GM20431 (cell line): ENCODE results near the gene SERGEF.

Experiments used
- in situ Hi-C: fragments of 300-500 bp; cut with MseI, MboI; formaldehyde crosslinking; loops from one replicate; pipeline ENCODE4 v1.15.0; 2020; ENCODE audit warnings: low sequenced_read_pairs; ENCODE audit not compliant: unreplicated experiment

Gene SERGEF

GRCh38 chr11:17798716-17799115 lies 214.1 kb downstream of the SERGEF start:
- in situ Hi-C loops = no loop called here

DNA sequence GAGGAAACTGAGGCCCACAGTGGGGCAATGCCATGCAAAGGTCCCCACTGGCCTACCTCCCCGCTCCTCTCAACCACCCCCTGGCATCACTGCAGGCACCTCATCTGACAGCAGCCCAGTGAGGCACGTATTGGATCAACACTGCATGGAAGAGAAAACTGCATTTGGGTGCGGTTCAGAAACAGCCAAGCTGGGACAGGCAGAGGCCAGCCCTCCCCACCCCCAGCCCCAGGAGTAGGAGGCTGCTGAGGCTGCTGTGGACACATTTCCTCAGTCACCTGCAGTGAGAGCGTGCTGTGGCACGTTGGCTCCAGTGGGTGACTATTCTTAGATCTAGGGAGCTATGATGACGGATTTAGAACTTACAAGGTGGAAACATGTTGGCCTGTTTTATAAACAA lies 214.6 kb downstream of the SERGEF start:
- in situ Hi-C loops = no loop called here

- in situ Hi-C loops = no loop called here
These were observed 216.7 kb downstream of the SERGEF start for GRCh38 chr11:17796154-17796553.

DNA sequence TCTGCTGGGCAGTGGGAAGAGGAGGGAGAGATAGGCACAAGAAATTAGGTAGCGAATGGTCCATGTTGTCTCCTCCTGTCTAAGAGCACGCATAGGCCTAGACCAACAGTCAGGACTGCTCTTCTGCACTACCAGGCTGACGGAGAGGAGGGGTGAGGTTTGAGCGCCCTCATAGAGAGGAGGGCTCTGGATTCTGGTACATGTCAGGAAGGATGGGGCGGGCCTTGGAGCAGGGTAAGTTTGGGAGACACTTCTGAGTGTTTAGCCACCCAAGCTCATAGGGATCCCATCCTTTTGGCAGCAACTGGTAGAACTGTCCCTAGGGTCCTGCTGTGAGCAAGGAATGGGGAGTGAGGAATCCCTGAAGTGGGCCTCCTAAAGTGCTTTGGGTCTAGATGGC lies 217.9 kb downstream of the SERGEF start:
- in situ Hi-C loops = no loop called here

DNA sequence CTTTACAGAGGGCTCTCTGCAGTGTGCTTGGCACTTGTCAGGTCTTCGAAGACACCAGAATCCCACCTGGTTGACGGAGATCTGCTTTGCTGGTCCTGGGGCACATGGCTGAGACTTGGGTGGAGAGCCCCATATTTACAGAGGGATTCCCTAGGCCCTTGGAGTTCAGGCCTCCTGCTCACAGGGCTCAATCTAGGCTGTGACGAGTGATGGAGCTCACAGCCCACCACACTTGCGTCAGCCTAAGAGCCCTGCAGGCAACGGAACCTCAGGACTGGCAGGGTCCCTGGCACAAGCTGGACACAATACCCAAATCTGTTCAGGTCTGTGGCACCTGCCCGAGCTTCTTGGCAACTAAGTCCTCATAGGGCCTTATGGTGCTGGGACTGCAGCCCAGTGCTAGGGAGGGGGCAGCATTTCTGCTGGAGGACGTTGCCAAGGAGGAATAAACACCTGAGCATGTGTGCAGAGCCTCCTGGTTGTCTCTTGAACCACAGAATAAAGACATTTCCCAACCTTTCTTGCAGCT lies 219.1 kb downstream of the SERGEF start:
- in situ Hi-C loops = no loop called here

GRCh38 chr11:17792161-17792560 lies 220.7 kb downstream of the SERGEF start:
- in situ Hi-C loops = no loop called here

- in situ Hi-C loops = no loop called here
These were observed 221.7 kb downstream of the SERGEF start for GRCh38 chr11:17791144-17791543.

DNA sequence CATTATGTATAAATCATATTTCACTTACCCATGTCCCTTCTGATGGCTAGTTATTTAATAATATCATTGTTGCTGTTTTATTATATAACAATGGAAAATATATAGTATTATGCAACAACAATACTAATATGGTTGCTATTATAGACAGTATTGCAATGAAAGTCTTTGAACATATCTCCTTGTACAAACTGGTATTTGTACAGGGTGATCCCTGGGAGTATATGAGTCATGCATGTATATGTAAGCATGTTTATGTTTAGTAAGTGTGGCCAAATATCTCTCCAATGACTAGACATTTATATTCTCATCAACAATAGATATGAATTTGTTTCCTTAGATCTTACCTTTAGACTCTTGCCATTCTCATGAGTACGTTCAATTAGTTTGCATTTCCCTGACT lies 222.4 kb downstream of the SERGEF start:
- in situ Hi-C loops = no loop called here

DNA sequence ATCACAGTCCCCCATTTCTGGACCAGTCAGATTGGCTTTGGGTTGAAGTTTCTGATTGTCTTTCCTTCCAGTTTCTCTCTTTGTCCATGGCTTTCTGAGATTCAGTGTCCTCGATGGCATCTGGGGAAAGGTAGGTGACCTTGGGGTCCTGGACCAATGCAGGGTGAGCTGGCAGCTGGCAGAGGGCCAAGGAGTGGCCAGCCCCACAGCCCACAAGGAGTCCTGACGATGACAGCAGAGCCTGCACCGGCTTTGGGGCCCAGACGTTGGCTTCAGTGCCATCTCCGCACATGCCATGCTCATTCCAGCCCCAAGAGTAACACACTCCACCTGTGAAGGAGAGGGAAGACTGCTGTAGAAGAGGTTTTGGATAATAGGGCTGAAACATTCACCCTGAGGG lies 224.8 kb downstream of the SERGEF start:
- in situ Hi-C loops = no loop called here

DNA sequence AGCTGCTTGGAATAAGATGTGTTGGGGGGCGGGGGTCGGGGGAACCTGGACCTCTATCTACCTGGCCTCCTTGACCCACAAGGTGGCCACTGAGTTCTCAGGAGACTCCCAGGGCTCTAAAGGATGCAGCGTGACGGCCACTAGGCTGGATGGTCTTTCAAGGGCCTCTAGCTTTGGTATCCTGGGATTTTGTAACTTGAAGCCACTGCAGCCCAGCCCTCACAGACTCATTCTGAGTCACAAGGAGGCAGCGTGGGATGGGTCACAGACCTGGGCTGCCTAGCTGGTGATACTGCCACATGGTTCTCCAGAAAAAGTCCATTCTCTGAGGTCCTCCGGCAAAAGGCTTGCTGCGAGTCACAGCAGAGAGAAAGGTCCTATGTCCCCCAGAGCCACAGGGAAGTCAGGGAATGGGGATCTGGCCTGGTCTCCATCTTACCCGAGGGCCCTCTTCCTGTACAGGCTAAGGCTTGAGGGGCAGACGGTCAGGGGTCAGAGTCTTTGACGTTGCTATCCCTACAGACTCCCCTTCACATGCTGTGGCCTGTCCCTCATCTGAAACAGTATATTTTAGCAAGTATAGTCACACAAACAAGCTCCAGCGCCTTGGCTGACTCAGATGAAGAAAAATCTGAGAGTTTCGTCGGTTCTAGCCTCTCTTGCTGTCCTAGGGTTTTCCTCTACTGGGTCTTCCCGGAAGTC lies 225.9 kb downstream of the SERGEF start:
- in situ Hi-C loops = no loop called here

GRCh38 chr11:17783878-17784277 lies 229.0 kb downstream of the SERGEF start:
- in situ Hi-C loops = no loop called here

GRCh38 chr11:17782603-17783337 lies 230.1 kb downstream of the SERGEF start:
- in situ Hi-C loops = no loop called here

DNA sequence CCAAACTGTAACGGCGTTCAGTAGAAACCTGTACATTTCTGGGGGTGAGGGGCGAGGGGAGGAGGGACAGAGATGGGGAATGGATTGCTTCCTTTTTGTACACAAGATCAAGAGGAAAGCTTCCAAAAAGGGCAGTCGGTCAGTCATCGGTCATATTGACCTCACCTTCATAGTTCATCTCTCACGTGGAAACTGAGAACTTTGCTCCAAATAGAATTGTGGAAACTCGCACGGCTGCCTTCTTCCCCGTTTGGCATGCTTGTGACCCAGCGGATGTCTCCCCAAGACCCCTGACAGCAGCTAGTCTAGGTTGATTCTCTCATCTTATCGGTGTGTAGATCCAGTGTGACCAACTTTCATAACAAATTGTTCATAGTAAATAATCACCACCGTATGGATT lies 230.7 kb downstream of the SERGEF start:
- in situ Hi-C loops = no loop called here

- in situ Hi-C loops = no loop called here
These were observed 231.2 kb downstream of the SERGEF start for GRCh38 chr11:17781626-17782025.

DNA sequence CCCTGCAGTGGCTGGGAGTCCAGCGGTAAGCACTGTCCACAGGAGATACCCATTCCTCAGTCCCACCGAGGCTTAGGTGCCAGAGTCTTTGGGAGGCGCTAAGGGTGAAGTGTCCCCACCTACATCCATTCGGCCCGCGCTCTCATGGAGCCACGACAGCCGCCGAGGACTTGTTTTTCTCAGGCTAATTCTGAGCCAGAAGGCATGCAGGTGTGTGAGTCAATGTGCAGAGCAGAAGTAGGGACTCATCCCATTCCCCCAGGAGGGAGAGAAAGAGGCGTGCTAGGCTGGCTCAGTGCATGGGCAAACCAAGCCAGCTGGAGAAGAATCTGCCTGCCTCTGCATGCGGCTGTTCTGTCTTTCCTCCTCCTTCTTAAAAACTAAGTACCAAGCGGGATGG lies 231.6 kb downstream of the SERGEF start:
- in situ Hi-C loops = no loop called here

- in situ Hi-C loops = no loop called here
These were observed 232.2 kb downstream of the SERGEF start for GRCh38 chr11:17780668-17781067.

DNA sequence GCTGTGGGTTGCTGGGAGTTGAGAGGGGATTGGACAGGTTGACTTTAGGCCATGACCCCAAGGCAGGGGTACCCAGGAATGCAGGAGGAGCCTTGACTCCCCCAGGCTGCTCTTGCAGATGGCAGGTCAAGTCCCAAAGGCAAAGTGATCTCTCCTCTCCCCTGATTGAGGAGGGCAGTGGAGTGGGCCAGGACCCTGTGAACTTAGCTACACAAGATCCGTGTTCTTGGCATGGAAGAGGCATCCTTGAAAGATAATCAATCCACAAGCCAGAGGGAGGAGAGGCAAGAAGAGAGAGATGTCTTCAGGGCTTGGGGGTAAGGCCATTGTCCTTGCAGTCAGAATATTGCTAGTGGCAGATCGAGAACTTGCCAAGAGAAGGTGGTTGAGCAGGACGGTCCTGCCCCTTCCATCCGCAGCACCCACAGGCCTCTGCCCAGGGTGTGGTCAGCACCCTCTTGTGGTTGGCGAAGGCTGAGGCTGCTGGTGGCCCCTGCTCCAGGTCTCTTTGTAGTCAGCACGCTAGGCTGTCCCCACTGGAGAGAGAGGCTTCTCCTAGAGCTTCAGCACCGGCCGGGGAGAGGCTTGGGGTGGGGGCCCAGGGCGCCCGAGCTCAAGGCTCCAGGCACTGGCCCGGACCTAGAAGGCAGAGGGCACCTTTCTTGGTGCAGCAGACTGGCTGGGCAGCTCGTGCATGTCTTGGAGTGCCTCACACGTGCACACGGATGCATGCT lies 232.8 kb downstream of the SERGEF start:
- in situ Hi-C loops = no loop called here

DNA sequence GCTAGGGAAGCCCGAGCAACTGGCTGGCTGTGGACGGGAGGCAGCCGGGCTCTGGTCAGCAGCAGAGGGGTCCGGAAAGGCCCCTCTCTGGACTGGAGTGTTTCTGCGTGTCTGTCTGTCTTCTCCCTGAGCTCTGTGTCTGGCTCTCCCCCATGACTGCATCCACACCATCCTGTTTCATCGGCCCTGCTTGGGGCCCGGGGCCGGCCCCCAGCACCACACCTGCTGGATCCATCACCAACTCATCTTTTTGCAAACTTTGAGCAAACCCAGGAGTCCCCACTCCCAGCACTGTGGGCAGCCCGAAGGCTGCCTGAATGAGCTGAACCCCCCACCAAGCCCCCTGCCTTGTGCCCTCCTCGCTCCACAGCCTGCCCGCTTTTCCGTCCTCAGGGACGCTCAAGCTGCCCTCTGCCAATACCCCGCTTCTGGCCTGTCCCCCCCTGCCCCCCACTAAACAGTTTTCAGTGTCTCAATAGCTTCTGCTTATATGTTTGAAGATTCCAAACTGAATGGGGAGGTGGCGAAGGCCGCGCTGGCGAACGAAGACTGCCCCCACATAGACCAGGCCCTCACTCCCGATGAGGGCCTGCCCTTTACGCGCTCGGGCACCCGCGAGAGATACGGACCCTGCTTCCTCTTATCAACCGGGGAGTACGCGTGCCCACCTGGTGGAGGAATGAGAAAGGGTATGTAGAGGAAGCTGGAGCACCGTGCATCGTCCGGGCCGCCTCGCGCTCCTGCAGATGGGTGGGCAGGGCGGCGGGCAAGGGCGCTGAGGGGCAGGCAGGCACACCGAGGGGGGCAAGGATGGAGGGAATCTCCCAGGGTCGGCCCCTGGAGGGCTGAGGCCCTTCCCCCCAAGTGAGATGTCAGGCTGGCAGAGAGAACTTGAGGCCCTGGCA lies 233.6 kb downstream of the SERGEF start:
- in situ Hi-C loops = no loop called here

GRCh38 chr11:17778352-17778751 lies 234.5 kb downstream of the SERGEF start:
- in situ Hi-C loops = no loop called here

DNA sequence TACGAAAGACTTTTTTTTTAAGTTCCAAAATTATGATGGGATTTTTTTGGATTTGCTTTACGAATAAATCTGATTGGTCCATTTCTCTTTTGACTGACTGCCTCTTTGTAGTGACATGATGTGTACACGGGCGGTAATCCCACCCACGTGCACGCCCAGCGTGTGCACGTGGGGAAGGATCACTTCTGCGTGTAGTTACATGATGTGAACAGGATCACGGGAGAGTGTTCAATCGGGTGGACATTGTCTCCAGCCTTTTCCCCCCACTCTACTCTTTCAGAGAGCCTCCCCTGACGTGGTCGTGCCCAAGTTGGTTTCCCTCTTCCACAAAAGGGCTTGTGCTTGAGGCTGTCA lies 235.1 kb downstream of the SERGEF start:
- in situ Hi-C loops = no loop called here
